HCT116 (cell line): ENCODE data around the gene ASB7.

Source experiments
- ELF1 ChIP-seq: IDR thresholded peaks from 2 replicates; pipeline ENCODE4 v1.6.1; 2012; ENCODE audit warnings: low read depth, borderline replicate concordance
- EZH2 ChIP-seq: fragments of 200-600 bp; sonication (generic); IDR thresholded peaks from 2 replicates; pipeline ENCODE4 v1.6.1; 2017; ENCODE audit warnings: antibody characterized with exemption, mixed run types
- EZH2phosphoT487 ChIP-seq: fragments of 200-600 bp; IDR thresholded peaks from 2 replicates; pipeline ENCODE4 v1.6.1; 2018; ENCODE audit warnings: antibody characterized with exemption, borderline replicate concordance
- FOSL1 ChIP-seq: IDR thresholded peaks from 2 replicates; pipeline ENCODE4 v1.6.1; 2012; ENCODE audit warnings: low read depth
- POLR2A ChIP-seq: IDR thresholded peaks from 2 replicates; pipeline ENCODE4 v1.7.0; 2011; ENCODE audit warnings: borderline replicate concordance; ENCODE audit not compliant: insufficient read depth, insufficient read length; ENCODE audit errors: extremely low read depth
- POLR2AphosphoS5 ChIP-seq: IDR thresholded peaks from 2 replicates; pipeline ENCODE4 v1.6.1; 2011; ENCODE audit warnings: mild to moderate bottlenecking, low read depth, low read length, moderate library complexity
- RAD21 ChIP-seq: IDR thresholded peaks from 2 replicates; pipeline ENCODE4 v1.6.1; 2012; ENCODE audit warnings: low read depth, mild to moderate bottlenecking
- SIN3A ChIP-seq: IDR thresholded peaks from 2 replicates; pipeline ENCODE4 v1.6.1; 2012; ENCODE audit warnings: low read depth
- SRF ChIP-seq: IDR thresholded peaks from 2 replicates; pipeline ENCODE4 v1.6.1; 2012; ENCODE audit warnings: low read depth
- TF ChIP-seq, protein P1 (sequence below): IDR thresholded peaks from 2 replicates; pipeline ENCODE4 v1.6.1; 2011; ENCODE audit warnings: mild to moderate bottlenecking, low read length, moderate library complexity; ENCODE audit not compliant: insufficient replicate concordance; ENCODE audit errors: extremely low read depth
- TF ChIP-seq, protein P2 (sequence below), 3 experiments: fragments of 200-600 bp in 1 of 3; sonication (generic) in 1 of 3; IDR thresholded peaks in 2 of 3; conservative IDR thresholded peaks in 1 of 3; 2 replicates each; pipeline ENCODE4 v1.5.1; 2012 to 2017; ENCODE audit warnings: low read depth in 2 of 3, low read length in 2 of 3, antibody characterized with exemption in 1 of 3, borderline replicate concordance in 1 of 3, control low read depth in 1 of 3, mild to moderate bottlenecking in 1 of 3, mixed read lengths in 1 of 3, mixed run types in 1 of 3, moderate library complexity in 1 of 3; ENCODE audit not compliant: insufficient read depth in 1 of 3
- TF ChIP-seq, protein P3 (sequence below): IDR thresholded peaks from 2 replicates; pipeline ENCODE4 v1.6.1; 2012; ENCODE audit warnings: low read depth
- TF ChIP-seq, protein P4 (sequence below): IDR thresholded peaks from 2 replicates; pipeline ENCODE4 v1.6.1; 2012

DNA sequence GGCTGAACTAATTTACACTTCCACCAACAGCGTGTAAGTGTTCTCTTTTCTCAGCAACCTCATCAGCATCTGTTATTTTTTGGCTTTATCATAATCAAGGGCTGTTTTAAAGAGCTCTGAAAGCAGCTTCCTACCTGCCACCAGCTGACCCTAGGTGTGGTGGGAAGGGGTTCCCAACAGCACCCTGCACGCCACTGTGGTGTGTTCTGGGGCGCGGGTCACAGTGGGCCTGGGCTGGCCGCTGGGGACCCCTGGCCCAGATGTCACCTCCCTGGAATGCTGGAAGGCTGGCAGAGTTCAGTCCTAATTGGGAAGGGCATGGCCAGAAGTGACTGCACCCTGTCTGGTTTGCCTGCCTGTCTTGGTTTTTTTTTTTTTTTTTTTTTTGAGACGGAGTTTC lies 82.2 kb downstream of the ASB7 start:
- TF ChIP-seq, protein P1, sequence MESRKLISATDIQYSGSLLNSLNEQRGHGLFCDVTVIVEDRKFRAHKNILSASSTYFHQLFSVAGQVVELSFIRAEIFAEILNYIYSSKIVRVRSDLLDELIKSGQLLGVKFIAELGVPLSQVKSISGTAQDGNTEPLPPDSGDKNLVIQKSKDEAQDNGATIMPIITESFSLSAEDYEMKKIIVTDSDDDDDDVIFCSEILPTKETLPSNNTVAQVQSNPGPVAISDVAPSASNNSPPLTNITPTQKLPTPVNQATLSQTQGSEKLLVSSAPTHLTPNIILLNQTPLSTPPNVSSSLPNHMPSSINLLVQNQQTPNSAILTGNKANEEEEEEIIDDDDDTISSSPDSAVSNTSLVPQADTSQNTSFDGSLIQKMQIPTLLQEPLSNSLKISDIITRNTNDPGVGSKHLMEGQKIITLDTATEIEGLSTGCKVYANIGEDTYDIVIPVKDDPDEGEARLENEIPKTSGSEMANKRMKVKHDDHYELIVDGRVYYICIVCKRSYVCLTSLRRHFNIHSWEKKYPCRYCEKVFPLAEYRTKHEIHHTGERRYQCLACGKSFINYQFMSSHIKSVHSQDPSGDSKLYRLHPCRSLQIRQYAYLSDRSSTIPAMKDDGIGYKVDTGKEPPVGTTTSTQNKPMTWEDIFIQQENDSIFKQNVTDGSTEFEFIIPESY, result no peak
- TF ChIP-seq POLR2A (no peak), POLR2AphosphoS5 (no peak), RAD21 (no peak), ELF1 (no peak), EZH2phosphoT487 (no peak), FOSL1 (no peak), EZH2 (no peak), SIN3A (no peak), SRF (no peak)
- TF ChIP-seq, protein P2, sequence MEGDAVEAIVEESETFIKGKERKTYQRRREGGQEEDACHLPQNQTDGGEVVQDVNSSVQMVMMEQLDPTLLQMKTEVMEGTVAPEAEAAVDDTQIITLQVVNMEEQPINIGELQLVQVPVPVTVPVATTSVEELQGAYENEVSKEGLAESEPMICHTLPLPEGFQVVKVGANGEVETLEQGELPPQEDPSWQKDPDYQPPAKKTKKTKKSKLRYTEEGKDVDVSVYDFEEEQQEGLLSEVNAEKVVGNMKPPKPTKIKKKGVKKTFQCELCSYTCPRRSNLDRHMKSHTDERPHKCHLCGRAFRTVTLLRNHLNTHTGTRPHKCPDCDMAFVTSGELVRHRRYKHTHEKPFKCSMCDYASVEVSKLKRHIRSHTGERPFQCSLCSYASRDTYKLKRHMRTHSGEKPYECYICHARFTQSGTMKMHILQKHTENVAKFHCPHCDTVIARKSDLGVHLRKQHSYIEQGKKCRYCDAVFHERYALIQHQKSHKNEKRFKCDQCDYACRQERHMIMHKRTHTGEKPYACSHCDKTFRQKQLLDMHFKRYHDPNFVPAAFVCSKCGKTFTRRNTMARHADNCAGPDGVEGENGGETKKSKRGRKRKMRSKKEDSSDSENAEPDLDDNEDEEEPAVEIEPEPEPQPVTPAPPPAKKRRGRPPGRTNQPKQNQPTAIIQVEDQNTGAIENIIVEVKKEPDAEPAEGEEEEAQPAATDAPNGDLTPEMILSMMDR (IDR thresholded peaks at IDR 0.05 in 2 of 3, conservative IDR thresholded peaks at IDR 0.05 in 1 of 3; ENCODE audit: borderline replicate concordance in 1 of 3, insufficient read depth in 1 of 3, low read depth in 2 of 3, low read length in 2 of 3), result no peak
- TF ChIP-seq, protein P3, sequence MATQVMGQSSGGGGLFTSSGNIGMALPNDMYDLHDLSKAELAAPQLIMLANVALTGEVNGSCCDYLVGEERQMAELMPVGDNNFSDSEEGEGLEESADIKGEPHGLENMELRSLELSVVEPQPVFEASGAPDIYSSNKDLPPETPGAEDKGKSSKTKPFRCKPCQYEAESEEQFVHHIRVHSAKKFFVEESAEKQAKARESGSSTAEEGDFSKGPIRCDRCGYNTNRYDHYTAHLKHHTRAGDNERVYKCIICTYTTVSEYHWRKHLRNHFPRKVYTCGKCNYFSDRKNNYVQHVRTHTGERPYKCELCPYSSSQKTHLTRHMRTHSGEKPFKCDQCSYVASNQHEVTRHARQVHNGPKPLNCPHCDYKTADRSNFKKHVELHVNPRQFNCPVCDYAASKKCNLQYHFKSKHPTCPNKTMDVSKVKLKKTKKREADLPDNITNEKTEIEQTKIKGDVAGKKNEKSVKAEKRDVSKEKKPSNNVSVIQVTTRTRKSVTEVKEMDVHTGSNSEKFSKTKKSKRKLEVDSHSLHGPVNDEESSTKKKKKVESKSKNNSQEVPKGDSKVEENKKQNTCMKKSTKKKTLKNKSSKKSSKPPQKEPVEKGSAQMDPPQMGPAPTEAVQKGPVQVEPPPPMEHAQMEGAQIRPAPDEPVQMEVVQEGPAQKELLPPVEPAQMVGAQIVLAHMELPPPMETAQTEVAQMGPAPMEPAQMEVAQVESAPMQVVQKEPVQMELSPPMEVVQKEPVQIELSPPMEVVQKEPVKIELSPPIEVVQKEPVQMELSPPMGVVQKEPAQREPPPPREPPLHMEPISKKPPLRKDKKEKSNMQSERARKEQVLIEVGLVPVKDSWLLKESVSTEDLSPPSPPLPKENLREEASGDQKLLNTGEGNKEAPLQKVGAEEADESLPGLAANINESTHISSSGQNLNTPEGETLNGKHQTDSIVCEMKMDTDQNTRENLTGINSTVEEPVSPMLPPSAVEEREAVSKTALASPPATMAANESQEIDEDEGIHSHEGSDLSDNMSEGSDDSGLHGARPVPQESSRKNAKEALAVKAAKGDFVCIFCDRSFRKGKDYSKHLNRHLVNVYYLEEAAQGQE, result no peak
- TF ChIP-seq, protein P4, sequence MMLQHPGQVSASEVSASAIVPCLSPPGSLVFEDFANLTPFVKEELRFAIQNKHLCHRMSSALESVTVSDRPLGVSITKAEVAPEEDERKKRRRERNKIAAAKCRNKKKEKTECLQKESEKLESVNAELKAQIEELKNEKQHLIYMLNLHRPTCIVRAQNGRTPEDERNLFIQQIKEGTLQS, result no peak
